ENCODE results near the gene KCNT2.

Gene KCNT2

GRCh38 chr1:196445775-196446174 lies 162.5 kb downstream of the KCNT2 start:
- Histone ChIP-seq H3K9me3 (ENCODE audit: control insufficient read depth, insufficient read depth, low read length) (no peaks in the 10 kb centered on the region), H3K4me1 (ENCODE audit: control insufficient read depth, low read length) (no peaks in the 10 kb centered on the region)
- TF ChIP-seq CTCF (IDR thresholded peaks at IDR 0.05; ENCODE audit: low read depth, low read length, poor library complexity, severe bottlenecking) (no peak), EZH2phosphoT487 (IDR thresholded peaks at IDR 0.05; ENCODE audit: borderline replicate concordance, low read length) (no peak)

GRCh38 chr1:196444634-196445033 lies 163.6 kb downstream of the KCNT2 start:
- Histone ChIP-seq H3K9me3 (ENCODE audit: control insufficient read depth, insufficient read depth, low read length) (no peaks in the 10 kb centered on the region), H3K4me3 (ENCODE audit: low read length) (no peak overlapping the region), H3K27ac (ENCODE audit: low read depth, low read length) (no peak overlapping the region), H3K27me3 (ENCODE audit: control insufficient read depth, low read length) (no peaks in the 10 kb centered on the region), H3K36me3 (ENCODE audit: control insufficient read depth, low read length) (no peaks in the 10 kb centered on the region), H3K4me2 (ENCODE audit: low read length) (no peak overlapping the region), H3K4me1 (ENCODE audit: control insufficient read depth, low read length) (no peaks in the 10 kb centered on the region), H3F3A (ENCODE audit: control insufficient read depth, insufficient read depth) (no peaks in the 10 kb centered on the region), H3K9me2 (replicated peaks; ENCODE audit: control insufficient read depth, low read length) (no peaks in the 10 kb centered on the region), H3K79me2 (ENCODE audit: control insufficient read depth, low read length) (no peaks in the 10 kb centered on the region), H4K20me1 (ENCODE audit: control insufficient read depth, insufficient read depth, low read depth, low read length) (no peaks in the 10 kb centered on the region)
- TF ChIP-seq EZH2phosphoT487 (IDR thresholded peaks at IDR 0.05; ENCODE audit: borderline replicate concordance, low read length) (no peak), CTCF (IDR thresholded peaks at IDR 0.05; ENCODE audit: low read depth, low read length, poor library complexity, severe bottlenecking) (no peak)

More at GRCh38 chr1:196445775-196446174, 162.5 kb downstream of the KCNT2 start:
- Histone ChIP-seq H4K20me1 (ENCODE audit: control insufficient read depth, insufficient read depth, low read depth, low read length) (no peaks in the 10 kb centered on the region), H3K79me2 (ENCODE audit: control insufficient read depth, low read length) (no peaks in the 10 kb centered on the region), H3K36me3 (ENCODE audit: control insufficient read depth, low read length) (no peaks in the 10 kb centered on the region), H3K27me3 (ENCODE audit: control insufficient read depth, low read length) (no peaks in the 10 kb centered on the region), H3K9me2 (replicated peaks; ENCODE audit: control insufficient read depth, low read length) (no peaks in the 10 kb centered on the region), H3K4me2 (ENCODE audit: low read length) (no peak overlapping the region), H3K4me3 (ENCODE audit: low read length) (no peak overlapping the region), H3K27ac (ENCODE audit: low read depth, low read length) (no peak overlapping the region), H3F3A (ENCODE audit: control insufficient read depth, insufficient read depth) (no peaks in the 10 kb centered on the region)

GRCh38 chr1:196442366-196442765 lies 165.9 kb downstream of the KCNT2 start:
- H3K79me2 ChIP-seq (ENCODE audit: control insufficient read depth, low read length), result no peaks in the 10 kb centered on the region
- H3K27ac ChIP-seq (ENCODE audit: low read depth, low read length), result no peak overlapping the region
- H3K4me3 ChIP-seq (ENCODE audit: low read length), result no peak overlapping the region
- TF ChIP-seq EZH2phosphoT487 (IDR thresholded peaks at IDR 0.05; ENCODE audit: borderline replicate concordance, low read length) (no peak), CTCF (IDR thresholded peaks at IDR 0.05; ENCODE audit: low read depth, low read length, poor library complexity, severe bottlenecking) (no peak)
- H3K36me3 ChIP-seq (ENCODE audit: control insufficient read depth, low read length), result no peaks in the 10 kb centered on the region
- no peaks in the 10 kb centered on the region for H4K20me1 ChIP-seq (ENCODE audit: control insufficient read depth, insufficient read depth, low read depth, low read length)
- H3K9me3 ChIP-seq (ENCODE audit: control insufficient read depth, insufficient read depth, low read length), result no peaks in the 10 kb centered on the region
- H3K9me2 ChIP-seq (replicated peaks; ENCODE audit: control insufficient read depth, low read length), result no peaks in the 10 kb centered on the region
- no peaks in the 10 kb centered on the region for H3K27me3 ChIP-seq (ENCODE audit: control insufficient read depth, low read length)
- no peaks in the 10 kb centered on the region for H3K4me1 ChIP-seq (ENCODE audit: control insufficient read depth, low read length)
- H3K4me2 ChIP-seq (ENCODE audit: low read length), result no peak overlapping the region
- H3F3A ChIP-seq (ENCODE audit: control insufficient read depth, insufficient read depth), result no peaks in the 10 kb centered on the region

GRCh38 chr1:196440711-196441110 lies 167.5 kb downstream of the KCNT2 start:
- TF ChIP-seq CTCF (IDR thresholded peaks at IDR 0.05; ENCODE audit: low read depth, low read length, poor library complexity, severe bottlenecking) (no peak), EZH2phosphoT487 (IDR thresholded peaks at IDR 0.05; ENCODE audit: borderline replicate concordance, low read length) (no peak)
- Histone ChIP-seq H4K20me1 (ENCODE audit: control insufficient read depth, insufficient read depth, low read depth, low read length) (no peaks in the 10 kb centered on the region), H3F3A (ENCODE audit: control insufficient read depth, insufficient read depth) (no peaks in the 10 kb centered on the region), H3K4me2 (ENCODE audit: low read length) (no peak overlapping the region), H3K9me2 (replicated peaks; ENCODE audit: control insufficient read depth, low read length) (no peaks in the 10 kb centered on the region), H3K4me3 (ENCODE audit: low read length) (no peak overlapping the region), H3K27me3 (ENCODE audit: control insufficient read depth, low read length) (no peaks in the 10 kb centered on the region), H3K9me3 (ENCODE audit: control insufficient read depth, insufficient read depth, low read length) (no peaks in the 10 kb centered on the region), H3K27ac (ENCODE audit: low read depth, low read length) (no peak overlapping the region), H3K36me3 (ENCODE audit: control insufficient read depth, low read length) (no peaks in the 10 kb centered on the region), H3K4me1 (ENCODE audit: control insufficient read depth, low read length) (no peaks in the 10 kb centered on the region), H3K79me2 (ENCODE audit: control insufficient read depth, low read length) (no peaks in the 10 kb centered on the region)

All from DOHH2 (cell line).